Hypothalamus (tissue), 51 donors: ENCODE measurements around the gene ARHGAP26.

Experiments used
- DNase-seq, 51 donors: peaks; one replicate each; lab custom pipeline; 2025; lab: John Stamatoyannopoulos, UW

The ARHGAP26 gene

GRCh38 chr5:143265995-143266394 is 495.8 kb downstream of the ARHGAP26 start:
- no peak for DNase-seq

- no peak for DNase-seq
These were observed 497.0 kb downstream of the ARHGAP26 start for GRCh38 chr5:143267186-143267585.

- DNase-seq: no peak
These were observed 498.2 kb downstream of the ARHGAP26 start for GRCh38 chr5:143268388-143268787.

- DNase-seq: no peak
These were observed 501.3 kb downstream of the ARHGAP26 start for GRCh38 chr5:143271431-143271830.

DNA sequence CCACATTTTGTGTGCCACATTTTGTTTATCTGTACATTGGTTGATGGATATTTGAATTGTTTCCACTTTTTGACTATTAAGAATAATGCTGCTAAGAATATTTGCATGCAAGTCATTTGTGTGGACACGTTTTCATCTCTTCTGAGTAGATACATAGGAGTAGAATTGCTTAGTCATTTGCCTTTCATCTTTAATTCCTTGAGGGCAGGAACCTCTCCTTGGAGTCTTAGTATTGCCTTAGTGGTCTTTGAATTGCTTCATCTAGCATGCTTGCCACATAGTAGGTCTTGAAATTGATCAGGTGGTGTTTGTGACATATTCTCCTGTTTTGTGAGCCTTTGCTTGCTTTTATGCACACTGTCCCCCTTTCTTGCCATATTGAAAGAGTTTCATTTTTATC is 504.8 kb downstream of the ARHGAP26 start:
- DNase-seq: no peak

GRCh38 chr5:143275512-143276363 is 505.6 kb downstream of the ARHGAP26 start:
- DNase-seq: no peak

GRCh38 chr5:143277536-143277935 is 507.4 kb downstream of the ARHGAP26 start:
- DNase-seq: no peak
